Occipital lobe (tissue), 2 donors: ENCODE measurements around the gene RARG. TPM values are rescaled to one million over a fixed set of nuclear protein-coding genes. Genes with fewer than 3 reads are reported as not detected.

Experiments used
- DNase-seq: peaks from one replicate; lab custom pipeline; 2025; lab: John Stamatoyannopoulos, UW
- total RNA-seq: library from RNA; depleted of rRNA; stranded (reverse); fragments of >200 nt; gene quantifications from one replicate; pipeline ENCODE4 v1.2.3, GENCODE V29; 2014

The RARG gene
- total RNA-seq, 1 donor from 2014 or later: 7.6 TPM

- no peak for DNase-seq
These were observed 13.3 kb upstream of the RARG start for GRCh38 chr12:53245286-53245685.

GRCh38 chr12:53244337-53244736 is 12.3 kb upstream of the RARG start:
- no peak for DNase-seq

DNA sequence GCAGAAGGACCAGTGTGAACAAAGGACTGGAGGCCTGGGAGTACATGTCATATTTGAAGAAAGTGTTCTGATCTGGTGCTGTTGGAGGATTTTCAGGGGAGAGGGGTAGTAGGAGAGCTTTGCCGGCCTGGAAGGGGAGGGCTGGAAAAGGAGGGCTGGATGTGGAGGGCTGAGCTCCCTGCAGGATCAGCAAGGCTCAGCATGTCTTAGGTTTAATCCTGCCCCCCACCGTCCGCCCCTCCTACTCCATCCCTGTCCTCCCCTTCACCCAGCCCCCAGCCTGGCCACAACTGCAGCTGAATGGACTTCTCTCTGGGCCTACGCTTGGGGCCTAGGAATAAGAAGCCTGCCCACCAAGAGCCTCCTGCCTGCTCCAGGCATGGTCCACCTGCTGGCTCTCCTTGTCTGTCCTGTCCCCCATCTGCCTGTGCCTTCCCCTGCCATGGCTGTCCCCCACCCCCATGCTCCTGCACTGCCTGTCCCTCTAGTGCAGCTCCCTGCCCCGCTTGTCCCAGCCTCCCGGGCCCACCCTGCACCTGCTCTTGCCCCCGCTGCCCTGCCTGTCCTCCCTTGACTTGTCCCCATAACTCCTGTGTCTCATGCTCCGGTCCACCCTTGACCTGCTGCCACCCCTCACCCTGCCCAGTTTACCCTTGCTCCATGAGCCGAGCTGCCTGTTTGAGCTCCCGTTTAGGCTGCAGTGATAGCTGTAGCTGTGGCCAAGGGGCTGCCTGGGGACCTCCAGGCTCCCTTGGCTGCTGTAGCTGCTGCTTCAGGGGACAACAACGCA is 9.8 kb upstream of the RARG start:
- no peak for DNase-seq

- no peak for DNase-seq
These were observed 7.7 kb upstream of the RARG start for GRCh38 chr12:53239643-53240258.

GRCh38 chr12:53236443-53237111 is 4.6 kb upstream of the RARG start:
- DNase-seq: no peak

DNA sequence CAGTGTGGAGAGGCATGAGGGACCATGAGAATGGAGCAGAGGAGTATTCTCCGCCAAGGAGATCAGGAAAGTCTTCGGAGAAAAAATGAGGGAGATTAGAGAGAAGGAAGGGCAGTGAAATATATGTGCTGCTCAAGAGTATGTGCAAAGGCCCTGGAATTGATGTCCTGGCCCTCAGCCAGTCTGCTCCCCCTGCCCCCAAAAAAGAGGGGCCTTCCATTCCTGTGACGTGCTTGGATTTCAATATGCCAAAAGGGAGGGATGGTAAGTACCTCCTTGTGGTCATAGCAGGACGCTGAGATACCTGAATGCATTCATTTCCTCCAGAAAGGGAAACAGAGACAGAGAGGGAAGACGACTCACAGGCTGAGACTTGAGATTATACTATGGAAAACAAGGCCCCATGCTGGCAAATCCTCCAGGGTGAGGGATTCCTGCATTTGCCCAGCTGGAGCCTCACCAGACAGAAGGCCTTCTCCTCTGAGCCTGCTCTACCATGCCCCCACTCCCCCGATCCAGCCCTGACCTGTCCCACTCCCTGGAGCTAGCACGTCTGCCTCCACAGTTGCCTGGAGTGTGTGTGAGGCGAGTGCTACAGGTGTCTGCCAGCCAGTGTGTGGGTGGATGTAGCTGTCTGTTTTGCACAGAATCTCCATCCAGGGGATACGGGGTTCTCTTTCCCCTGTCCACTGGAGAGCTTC is 3.9 kb upstream of the RARG start:
- no peak for DNase-seq

GRCh38 chr12:53235164-53235563 is 3.2 kb upstream of the RARG start:
- DNase-seq: no peak

DNA sequence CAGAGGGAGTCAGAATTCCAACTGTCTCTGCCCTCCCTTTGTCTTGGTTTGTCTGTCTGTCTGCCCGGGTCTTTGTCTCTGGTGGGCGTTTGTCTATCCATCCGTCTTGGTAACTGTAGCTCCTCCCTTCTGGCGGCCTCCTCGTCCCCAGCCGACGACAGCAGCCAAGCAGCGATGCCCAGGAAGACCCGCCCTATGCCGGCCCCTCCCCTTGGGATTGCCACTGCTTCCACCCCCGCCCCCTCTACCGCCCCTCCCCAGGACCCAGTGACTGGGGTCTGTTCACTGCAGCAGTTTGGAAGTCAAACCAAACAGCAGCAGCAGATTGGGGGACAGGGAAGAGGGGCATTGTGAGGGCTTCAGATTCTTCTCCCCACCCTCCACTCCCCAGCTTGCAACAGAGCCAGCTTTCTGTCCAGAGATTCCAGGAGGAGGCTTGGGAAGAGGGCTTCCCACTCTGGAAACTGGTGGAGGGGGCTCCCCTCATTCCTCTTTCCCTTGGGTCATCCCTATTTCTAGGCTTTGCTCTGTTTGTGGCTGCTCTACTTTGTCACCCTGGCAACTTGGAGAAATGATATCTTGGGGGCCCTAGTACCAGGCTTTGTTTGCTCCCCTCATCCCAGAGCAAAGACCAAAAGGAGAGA is 2.4 kb upstream of the RARG start:
- no peak for DNase-seq

GRCh38 chr12:53233671-53234121 is 1.7 kb upstream of the RARG start:
- DNase-seq: no peak

DNA sequence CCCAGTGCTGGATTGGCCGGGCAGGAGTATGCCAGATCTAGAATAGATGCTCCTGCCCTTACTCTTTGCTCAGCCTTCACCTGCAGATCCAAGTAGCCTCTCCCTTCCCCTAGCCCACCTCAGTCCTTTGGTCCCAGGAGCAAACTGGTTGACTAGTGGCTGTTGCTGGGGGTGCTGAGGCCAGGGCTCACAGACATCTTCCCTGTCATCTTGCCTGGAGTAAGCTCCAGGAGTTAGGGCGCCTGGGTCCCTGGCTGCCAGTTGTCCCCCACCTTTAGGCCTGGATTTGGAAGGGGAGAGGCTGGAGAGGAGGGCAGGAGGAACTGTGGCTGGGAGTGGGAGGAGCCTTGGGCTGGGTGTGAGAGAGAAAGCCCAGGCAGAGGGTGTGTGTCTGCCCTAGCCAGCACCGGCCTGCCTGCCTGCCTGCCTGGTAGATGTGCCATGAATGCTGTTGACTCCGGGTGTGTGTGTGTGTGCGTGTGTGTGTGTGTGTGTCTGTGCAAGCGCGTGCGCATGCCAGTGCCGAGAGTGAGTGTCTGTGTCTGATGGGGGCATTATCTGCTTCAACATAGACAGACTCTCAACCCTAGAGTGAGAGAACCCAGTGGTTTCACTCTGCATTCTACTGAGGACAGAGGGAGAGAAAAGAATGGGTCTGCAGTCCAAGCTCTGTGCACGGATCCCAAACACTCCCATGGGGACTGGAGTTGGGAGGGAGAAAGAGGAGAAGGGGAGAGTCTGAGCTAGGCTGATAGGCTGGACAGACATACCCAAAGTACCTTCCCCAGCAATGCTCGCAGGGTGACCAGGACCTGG is 845 bp upstream of the RARG start:
- peak; percentile 25 for DNase-seq

- no peak for DNase-seq
These were observed 413 bp downstream of the RARG start for GRCh38 chr12:53231671-53231920.

DNA sequence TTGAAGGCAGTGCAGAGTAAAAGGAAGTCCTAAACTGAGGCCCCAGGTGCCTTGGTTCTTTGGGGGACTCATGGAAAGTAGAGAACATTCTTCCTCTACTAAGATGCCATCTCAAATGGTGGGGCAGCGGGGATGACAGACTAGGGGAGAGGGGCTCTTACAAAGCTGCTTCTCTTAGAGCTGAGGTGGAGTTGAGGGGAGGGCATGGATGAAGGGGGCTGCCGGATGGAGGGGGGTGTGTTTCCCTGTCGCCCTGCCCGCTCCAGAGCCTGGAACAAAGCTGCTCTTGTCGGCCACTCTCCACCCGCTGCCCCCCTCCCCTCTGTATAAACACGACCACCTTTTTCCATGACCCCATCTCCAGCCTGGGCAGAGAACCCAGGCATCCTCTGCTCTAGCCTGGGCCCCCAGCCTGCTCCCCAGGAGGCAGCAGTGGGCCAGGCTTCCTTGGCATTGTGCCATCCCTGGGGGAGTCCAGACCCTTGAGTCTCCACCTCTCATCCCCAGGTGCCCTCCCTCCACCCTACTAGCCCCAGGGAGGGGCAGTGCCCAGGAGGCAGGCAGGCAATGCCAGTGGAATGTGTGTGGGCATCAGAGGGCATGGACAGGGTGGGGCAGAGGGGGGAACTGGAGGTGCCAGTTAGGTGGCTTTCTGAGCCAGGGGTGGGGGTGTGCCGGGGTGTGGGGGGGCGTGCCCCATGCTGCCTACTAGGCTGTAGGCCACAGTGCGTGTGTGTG is 1.7 kb downstream of the RARG start:
- DNase-seq: no peak

- DNase-seq: no peak
These were observed 2.6 kb downstream of the RARG start for GRCh38 chr12:53229454-53229853.

- no peak for DNase-seq
These were observed 4.2 kb downstream of the RARG start for GRCh38 chr12:53227836-53228235.

DNA sequence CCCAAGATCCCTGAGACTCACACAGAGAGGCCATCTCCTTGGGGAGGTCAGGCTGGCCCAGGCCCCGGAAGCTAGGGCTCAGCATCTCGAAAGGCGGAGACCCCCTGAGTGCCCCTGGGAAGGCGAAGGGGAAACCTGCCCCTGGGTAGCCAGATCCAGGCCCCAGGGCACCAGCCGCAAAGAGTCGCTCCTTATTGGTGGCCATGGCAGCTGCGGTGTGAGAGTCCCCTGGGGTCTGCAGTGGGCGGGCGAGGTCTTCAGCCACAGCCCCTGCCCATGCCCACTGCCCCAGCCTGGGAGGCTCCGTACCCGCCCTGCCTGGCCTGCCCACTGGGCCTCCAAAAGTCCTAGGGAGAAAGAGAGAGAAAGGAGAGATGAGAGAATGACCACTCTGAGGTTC is 4.7 kb downstream of the RARG start:
- DNase-seq: no peak

GRCh38 chr12:53226815-53227214 is 5.2 kb downstream of the RARG start:
- no peak for DNase-seq

DNA sequence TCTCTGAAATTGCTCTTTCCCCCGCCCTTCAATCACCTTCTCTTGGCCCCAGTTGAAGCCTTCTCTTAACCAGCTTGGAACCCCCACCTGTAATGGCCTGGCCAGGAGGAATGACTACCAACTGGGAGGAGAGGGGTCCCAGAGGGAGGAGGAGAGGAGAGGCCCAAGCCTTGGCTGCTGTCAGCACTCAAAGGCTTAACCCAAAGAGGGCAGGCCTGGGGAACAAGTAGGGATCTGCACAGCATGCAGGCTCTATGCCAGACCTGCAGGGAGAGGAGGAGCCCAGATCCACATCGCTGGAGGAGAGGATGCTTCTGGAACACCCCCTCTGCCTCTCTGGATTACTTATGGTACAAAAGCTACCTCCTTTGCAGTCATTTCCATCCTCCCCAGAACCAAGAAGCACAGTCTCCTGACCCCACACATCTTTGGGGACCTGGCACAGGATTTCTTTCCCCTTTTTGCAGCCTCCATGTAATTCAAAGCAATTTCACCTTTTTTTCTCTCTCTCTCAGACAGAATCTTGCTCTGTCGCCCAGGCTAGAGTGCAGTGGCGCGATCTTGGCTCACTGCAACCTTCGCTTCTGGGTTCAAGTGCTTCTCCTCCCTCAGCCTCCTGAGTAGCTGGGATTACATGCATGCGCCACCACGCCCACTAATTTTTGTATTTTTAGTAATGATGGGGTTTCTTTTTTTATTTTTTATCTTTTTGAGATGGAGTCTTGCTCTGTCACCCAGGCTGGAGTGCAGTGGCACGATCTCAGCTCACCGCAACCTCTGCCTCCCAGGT is 6.2 kb downstream of the RARG start:
- no peak for DNase-seq

- DNase-seq: no peak
These were observed 6.9 kb downstream of the RARG start for GRCh38 chr12:53224897-53225634.
